Heart left ventricle (tissue), 16 donors: Measurements from ENCODE around the gene ADGRF3. TPM values are rescaled to one million over a fixed set of nuclear protein-coding genes. Genes with fewer than 3 reads are reported as not detected.
"Not testable (repeated sequence)": the region's sequence is repeated elsewhere in the genome, so short reads cannot be mapped to it uniquely, and the experiment has no call there.

Source experiments
- ATAC-seq, 4 donors: fragments of 200-7000 bp; cut with Tn5 transposase; one replicate each; pipeline ENCODE4 v1.9.1; 2020 to 2022; ENCODE audit warnings: moderate library complexity in 4 of 4, mild to moderate bottlenecking in 3 of 4, moderate number of reproducible peaks in 1 of 4
- DNase-seq, 5 donors: peaks; one replicate each; pipeline ENCODE4 v3.0.0-alpha.2; 2020
- H3K27ac ChIP-seq, 12 donors: fragments of 200-600 bp; sonication (generic) in 4 of 12; one replicate each; pipeline versions ENCODE4 v1.5.0 to v1.8.0; 2016 to 2022; ENCODE audit warnings: mild to moderate bottlenecking in 2 of 12
- H3K27me3 ChIP-seq, 9 donors: fragments of 200-600 bp; sonication (generic) in 2 of 9; one replicate each; pipeline versions ENCODE4 v1.5.1 to v1.8.0; 2016 to 2022; ENCODE audit warnings: mild to moderate bottlenecking in 3 of 9
- H3K36me3 ChIP-seq, 9 donors: fragments of 200-600 bp; sonication (generic) in 2 of 9; one replicate each; pipeline versions ENCODE4 v1.5.0 to v1.8.0; 2018 to 2022; ENCODE audit warnings: mild to moderate bottlenecking in 2 of 9
- H3K4me1 ChIP-seq, 12 donors: fragments of 200-600 bp; sonication (generic) in 4 of 12; one replicate each; pipeline versions ENCODE4 v1.5.0 to v1.8.0; 2016 to 2022; ENCODE audit warnings: mild to moderate bottlenecking in 3 of 12
- H3K4me3 ChIP-seq, 12 donors: fragments of 200-600 bp; sonication (generic) in 4 of 12; one replicate each; pipeline versions ENCODE4 v1.5.0 to v1.8.0; 2017 to 2022; ENCODE audit warnings: mild to moderate bottlenecking in 9 of 12, moderate library complexity in 4 of 12
- H3K9me3 ChIP-seq, 12 donors: fragments of 200-600 bp; sonication (generic) in 4 of 12; one replicate each; pipeline versions ENCODE4 v1.5.0 to v1.8.0; 2016 to 2022; ENCODE audit warnings: mild to moderate bottlenecking in 1 of 12
- CTCF ChIP-seq, 12 donors: fragments of 200-600 bp; sonication (generic) in 4 of 12; IDR thresholded peaks; one replicate each; pipeline versions ENCODE4 v1.5.0 to v1.8.0; 2018 to 2022; ENCODE audit warnings: antibody characterized with exemption in 12 of 12, mild to moderate bottlenecking in 5 of 12
- POLR2A ChIP-seq, 2 donors: fragments of 450-650 bp; IDR thresholded peaks; one replicate each; pipeline ENCODE4 v1.6.1; 2017; ENCODE audit warnings: antibody characterized with exemption in 2 of 2, mild to moderate bottlenecking in 2 of 2, moderate library complexity in 2 of 2
- WGBS, 4 donors: extraction: QIAGEN DNeasy Blood & Tissue Kit in 2 of 4; methylation state at CpG; one replicate each; pipeline versions ENCODE4 v1.1.5 to v1.1.7; 2013 to 2018; 5-methylcytosine and 5-hydroxymethylcytosine counted together
- intact Hi-C, 10 donors: fragments of 100-400 bp; cut with DNase I; formaldehyde crosslinking; loops; one replicate each; pipeline versions ENCODE4 v1.11.1 to v1.14.2; 2022
- polyA plus RNA-seq, 2 donors: library from polyadenylated mRNA; stranded (reverse); fragments of 200-250 nt; gene quantifications; one replicate each; pipeline ENCODE4 v1.2.3, GENCODE V29; 2013
- total RNA-seq, 9 donors: library from RNA; depleted of rRNA in 2 of 9; stranded (reverse); fragments of >200 nt in 2 of 9; fragmentation: NEBNext Ultra II Directional in 3 of 9; extraction: Animal tissue kit (Norgen Biotek cat#: 25700) in 3 of 9; gene quantifications; one replicate each; pipeline versions ENCODE4 v1.1.0 to v1.2.4, GENCODE V29; 2016 to 2023
- donor health status: ischemic (EF 13 %, LVEDD 7.1; RV severe dilation, severe dysfunction).
- donor health status: healthy with polysubstance abuse.
- donor health status: DM: no; HTN: yes; CAD: no.
- donor health status: DM: no; HTN: no; CAD: no.
- donor health status: ischemic (EF 25% LVEDD 6.9; RV normal size, moderate dysfunction).
- donor health status: ischemic (EF 25% LVEDD 5.7; RV mildly dilated, moderate dysfunction).
- donor health status: healthy.
- donor health status: DM: yes; HTN: yes; CAD: no.
- donor health status: ischemic (EF 35%, LVEDD 5.7; RV mildly dilated, moderate dysfunction).
- donor health status: nonischemic (EF 11% LVEDD 7.7; RV severe dilation, severe dysfunction).
- donor health status: DM: yes; HTN: yes; CAD: no.
- donor health status: PGD.
- donor health status: ischemic (EF 29% LVEDD 5.4; RV normal size, mild dysfunction).
- donor health status: nonischemic (EF 23%, LVEDD 6.1; RV moderate dilation, normal function).

ADGRF3 gene
- total and polyA plus RNA-seq, 11 donors = 0.08 to 0.69 (median 0.13) TPM; not detected in 8

GRCh38 chr2:26268213-26268612 is 78.4 kb downstream of the ADGRF3 start:
- no peak for TF ChIP-seq POLR2A (IDR thresholded peaks at IDR 0.05)
- TF ChIP-seq CTCF (IDR thresholded peaks at IDR 0.05) = no peak
- Histone ChIP-seq H3K4me1 (peaks cover 0 to 48% (median 6%) of the 10 kb centered on the region in 12 donors), H3K9me3 (no peaks in the 10 kb centered on the region), H3K36me3 (peaks cover 0 to 65% (median 31%) of the 10 kb centered on the region in 9 donors), H3K27me3 (no peaks in the 10 kb centered on the region), H3K27ac (peak overlapping the region in 9 of 12 donors; percentile 8 to 77 (median 35)), H3K4me3 (no peak overlapping the region)
- ATAC-seq (peak; percentile 33 to 69 (median 50)), DNase-seq (no peak)
- WGBS, 4 donors = 50 to 71% (median 59%) methylated on average over 4 of the region's 4 CpGs
- intact Hi-C loops = no loop called here

- intact Hi-C loops, H3K9me3 ChIP-seq, ATAC-seq, H3K27ac ChIP-seq, DNase-seq, H3K4me3 ChIP-seq, H3K27me3 ChIP-seq: not testable (repeated sequence)
- peaks cover 0 to 85% (median 66%) of the 10 kb centered on the region in 9 donors for H3K36me3 ChIP-seq
- H3K4me1 ChIP-seq = peaks cover 0 to 46% (median 18%) of the 10 kb centered on the region in 12 donors
- 90 to 94% (median 93%) methylated on average over 8 of the region's 8 CpGs for WGBS, 4 donors
Observed at GRCh38 chr2:26258836-26259235, 87.8 kb downstream of the ADGRF3 start.

Other genes with a start within 250 kb of the ADGRF3 start
- 1 to 10 TPM in 4 of 9 donors, under 1 TPM in 5; 0.47 to 4.1 (median 0.83) TPM for gene GAREM2, start 173.7 kb downstream of the ADGRF3 start, total RNA-seq
- gene GAREM2, start 173.7 kb downstream of the ADGRF3 start, polyA plus RNA-seq = under 1 TPM; 0.42 to 0.76 TPM
- gene HADHA, start 102.2 kb downstream of the ADGRF3 start, total RNA-seq = 100 to 1,000 TPM; 285 to 786 (median 407) TPM
- gene HADHA, start 102.2 kb downstream of the ADGRF3 start, polyA plus RNA-seq = 100 to 1,000 TPM; 202 to 235 TPM
- 1,000 to 10,000 TPM in 4 of 9 donors, 100 to 1,000 TPM in 5; 684 to 1,915 (median 836) TPM for gene HADHB, start 101.8 kb downstream of the ADGRF3 start, total RNA-seq
- gene HADHB, start 101.8 kb downstream of the ADGRF3 start, polyA plus RNA-seq = 100 to 1,000 TPM; 526 TPM
- 10 to 100 TPM in 6 of 9 donors, 1 to 10 TPM in 3; 8.1 to 14.9 (median 12.0) TPM for gene SELENOI, start 646 bp downstream of the ADGRF3 start, total RNA-seq
- 10 to 100 TPM in 1 of 2 donors, 1 to 10 TPM in 1; 1.9 to 10.2 TPM for gene SELENOI, start 646 bp downstream of the ADGRF3 start, polyA plus RNA-seq
- under 1 TPM in 2 of 9 donors, not detected in 7; 0.44 to 0.73 TPM for gene DRC1, start 55.1 kb upstream of the ADGRF3 start, total RNA-seq
- under 1 TPM in 1 of 2 donors, not detected in 1; 0.15 TPM for gene DRC1, start 55.1 kb upstream of the ADGRF3 start, polyA plus RNA-seq
- under 1 TPM in 1 of 9 donors, not detected in 8; 0.14 TPM for gene OTOF, start 131.3 kb upstream of the ADGRF3 start, total RNA-seq
- under 1 TPM; 0.03 to 0.04 TPM for gene OTOF, start 131.3 kb upstream of the ADGRF3 start, polyA plus RNA-seq